HL-60/S4 (cell line): ENCODE measurements around the gene AUTS2.

Source experiments
- in situ Hi-C: fragments of 300-500 bp; cut with MboI; formaldehyde crosslinking; loops from 2 replicates; pipeline ENCODE4 v1.14.3; 2022; ENCODE audit warnings: low sequenced_read_pairs

Gene AUTS2

GRCh38 chr7:69684369-69685292 lies 86.4 kb downstream of the AUTS2 start:
- in situ Hi-C loops = no loop called here

GRCh38 chr7:69685293-69685631 lies 87.0 kb downstream of the AUTS2 start:
- in situ Hi-C loops = no loop called here

GRCh38 chr7:69686366-69686765 lies 88.1 kb downstream of the AUTS2 start:
- in situ Hi-C loops = no loop called here

GRCh38 chr7:69687739-69688433 lies 89.6 kb downstream of the AUTS2 start:
- in situ Hi-C loops = no loop called here

- in situ Hi-C loops = no loop called here
These were observed 92.1 kb downstream of the AUTS2 start for GRCh38 chr7:69690329-69690728.

- in situ Hi-C loops = no loop called here
These were observed 93.1 kb downstream of the AUTS2 start for GRCh38 chr7:69691327-69691726.

GRCh38 chr7:69691734-69692133 lies 93.5 kb downstream of the AUTS2 start:
- in situ Hi-C loops = no loop called here

GRCh38 chr7:69692611-69693010 lies 94.3 kb downstream of the AUTS2 start:
- in situ Hi-C loops = no loop called here

GRCh38 chr7:69693042-69693441 lies 94.8 kb downstream of the AUTS2 start:
- in situ Hi-C loops = no loop called here

- in situ Hi-C loops = no loop called here
These were observed 97.8 kb downstream of the AUTS2 start for GRCh38 chr7:69696054-69696591.

- in situ Hi-C loops = no loop called here
These were observed 98.7 kb downstream of the AUTS2 start for GRCh38 chr7:69696686-69697685.

GRCh38 chr7:69698109-69698825 lies 100.0 kb downstream of the AUTS2 start:
- in situ Hi-C loops = no loop called here

- in situ Hi-C loops = no loop called here
These were observed 101.7 kb downstream of the AUTS2 start for GRCh38 chr7:69699931-69700330.

GRCh38 chr7:69700331-69700730 lies 102.1 kb downstream of the AUTS2 start:
- in situ Hi-C loops = no loop called here

GRCh38 chr7:69701288-69701687 lies 103.0 kb downstream of the AUTS2 start:
- in situ Hi-C loops = no loop called here

GRCh38 chr7:69702357-69702756 lies 104.1 kb downstream of the AUTS2 start:
- in situ Hi-C loops = no loop called here

- in situ Hi-C loops = no loop called here
These were observed 104.8 kb downstream of the AUTS2 start for GRCh38 chr7:69703099-69703498.

GRCh38 chr7:69706070-69706469 lies 107.8 kb downstream of the AUTS2 start:
- in situ Hi-C loops = no loop called here

GRCh38 chr7:69708857-69709256 lies 110.6 kb downstream of the AUTS2 start:
- in situ Hi-C loops = no loop called here

GRCh38 chr7:69710768-69711438 lies 112.6 kb downstream of the AUTS2 start:
- in situ Hi-C loops = no loop called here
